Osteocyte (in vitro differentiated cells): Measurements from ENCODE around the gene PAIP2. TPM values are rescaled to one million over a fixed set of nuclear protein-coding genes. Genes with fewer than 3 reads are reported as not detected.

ENCODE experiments used
- DNase-seq: peaks from one replicate; pipeline ENCODE4 v3.0.0; 2021; ENCODE audit warnings: mixed read lengths; ENCODE audit not compliant: unreplicated experiment; ENCODE audit errors: extremely low spot score
- H3K27ac Mint-ChIP-seq: one replicate; pipeline ENCODE4 v1.8.0; 2021; ENCODE audit warnings: mild to moderate bottlenecking, mixed read lengths; ENCODE audit not compliant: unreplicated experiment
- H3K27me3 Mint-ChIP-seq: one replicate; pipeline ENCODE4 v1.8.0; 2021; ENCODE audit warnings: mixed read lengths; ENCODE audit not compliant: unreplicated experiment
- H3K36me3 Mint-ChIP-seq: one replicate; pipeline ENCODE4 v1.8.0; 2021; ENCODE audit warnings: mixed read lengths; ENCODE audit not compliant: unreplicated experiment
- H3K4me1 Mint-ChIP-seq: one replicate; pipeline ENCODE4 v1.8.0; 2021; ENCODE audit warnings: mixed read lengths; ENCODE audit not compliant: unreplicated experiment
- H3K4me3 Mint-ChIP-seq: one replicate; pipeline ENCODE4 v1.8.0; 2021; ENCODE audit warnings: mild to moderate bottlenecking, moderate library complexity, mixed read lengths; ENCODE audit not compliant: unreplicated experiment
- H3K9me3 Mint-ChIP-seq: one replicate; pipeline ENCODE4 v1.8.0; 2021; ENCODE audit warnings: mixed read lengths; ENCODE audit not compliant: unreplicated experiment
- total RNA-seq: library from RNA; stranded (reverse); gene quantifications from 2 replicates; pipeline ENCODE4 v1.2.1, GENCODE V29; 2021
- TF ChIP-seq, protein P1 (sequence below): fragments of 200-600 bp; sonication (generic); IDR thresholded peaks from 2 replicates; pipeline ENCODE4 v1.5.0; 2021; ENCODE audit warnings: antibody characterized with exemption, mild to moderate bottlenecking, moderate library complexity

Gene PAIP2
- total RNA-seq, 1 donor from 2014 or later, result 71.8 TPM

DNA sequence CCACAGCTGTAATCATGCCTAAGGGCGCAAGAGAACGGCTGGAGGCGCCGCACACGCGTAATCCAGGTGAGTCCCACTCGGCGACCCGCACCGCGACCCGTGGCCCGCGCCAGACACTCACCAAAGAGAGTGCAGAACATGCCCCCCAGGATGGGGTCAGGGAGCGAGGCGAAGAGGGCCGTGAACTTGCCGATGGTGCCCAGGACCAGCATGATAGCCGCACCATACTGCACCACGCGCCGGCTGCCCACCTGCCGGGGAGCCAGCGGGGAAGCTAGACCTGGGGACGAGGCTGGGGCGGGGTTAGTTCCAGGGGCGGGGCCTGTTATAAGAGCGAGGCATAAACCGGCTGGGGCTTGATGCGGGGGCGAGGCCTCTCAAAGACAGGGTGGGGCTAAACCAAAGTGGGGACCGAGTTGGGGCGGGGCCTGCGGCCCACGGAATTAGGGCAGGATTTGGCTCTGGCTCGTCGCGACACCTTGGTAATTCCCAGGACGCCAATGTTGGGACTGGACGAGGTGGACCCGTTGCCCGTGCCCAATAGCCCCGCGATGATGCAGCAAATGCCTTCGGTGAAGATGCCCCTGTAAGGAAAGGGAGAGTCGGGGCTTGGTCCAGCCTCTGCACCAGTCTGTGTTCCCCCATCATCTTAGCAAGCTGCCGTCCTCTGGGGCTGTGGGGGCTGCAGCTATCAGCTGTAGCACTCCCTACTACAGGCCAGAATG lies 36.6 kb downstream of the PAIP2 start:
- H3K9me3 Mint-ChIP-seq, result no peaks in the 10 kb centered on the region
- no peak for DNase-seq
- peaks cover 6% of the 10 kb centered on the region for H3K4me1 Mint-ChIP-seq
- no peak overlapping the region for H3K4me3 Mint-ChIP-seq
- H3K36me3 Mint-ChIP-seq, result peaks cover 3% of the 10 kb centered on the region
- H3K27ac Mint-ChIP-seq, result no peak overlapping the region
- TF ChIP-seq, protein P1, sequence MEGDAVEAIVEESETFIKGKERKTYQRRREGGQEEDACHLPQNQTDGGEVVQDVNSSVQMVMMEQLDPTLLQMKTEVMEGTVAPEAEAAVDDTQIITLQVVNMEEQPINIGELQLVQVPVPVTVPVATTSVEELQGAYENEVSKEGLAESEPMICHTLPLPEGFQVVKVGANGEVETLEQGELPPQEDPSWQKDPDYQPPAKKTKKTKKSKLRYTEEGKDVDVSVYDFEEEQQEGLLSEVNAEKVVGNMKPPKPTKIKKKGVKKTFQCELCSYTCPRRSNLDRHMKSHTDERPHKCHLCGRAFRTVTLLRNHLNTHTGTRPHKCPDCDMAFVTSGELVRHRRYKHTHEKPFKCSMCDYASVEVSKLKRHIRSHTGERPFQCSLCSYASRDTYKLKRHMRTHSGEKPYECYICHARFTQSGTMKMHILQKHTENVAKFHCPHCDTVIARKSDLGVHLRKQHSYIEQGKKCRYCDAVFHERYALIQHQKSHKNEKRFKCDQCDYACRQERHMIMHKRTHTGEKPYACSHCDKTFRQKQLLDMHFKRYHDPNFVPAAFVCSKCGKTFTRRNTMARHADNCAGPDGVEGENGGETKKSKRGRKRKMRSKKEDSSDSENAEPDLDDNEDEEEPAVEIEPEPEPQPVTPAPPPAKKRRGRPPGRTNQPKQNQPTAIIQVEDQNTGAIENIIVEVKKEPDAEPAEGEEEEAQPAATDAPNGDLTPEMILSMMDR, result no peak
- no peaks in the 10 kb centered on the region for H3K27me3 Mint-ChIP-seq

DNA sequence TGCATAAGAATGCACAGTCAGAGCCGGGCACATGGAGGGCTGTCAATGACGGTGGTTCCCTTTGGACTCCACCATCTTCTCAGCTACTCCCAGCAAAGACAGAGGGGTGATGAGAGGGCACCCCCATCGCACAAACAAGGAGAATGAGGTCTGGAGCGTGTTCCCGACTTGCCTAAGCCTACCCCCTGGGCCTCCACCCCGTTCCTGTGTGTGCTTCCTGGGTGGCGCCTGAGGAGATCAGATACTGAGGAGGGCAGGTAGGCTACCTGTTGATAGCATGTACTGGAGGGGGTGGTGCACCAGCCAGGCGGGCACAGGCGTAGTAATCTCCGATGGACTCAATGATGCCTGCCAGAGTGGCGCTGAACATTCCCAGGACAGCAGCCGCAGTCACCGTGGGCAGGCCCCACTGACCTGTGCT lies 37.3 kb downstream of the PAIP2 start:
- Mint-ChIP-seq H3K9me3 (no peaks in the 10 kb centered on the region), H3K27me3 (no peaks in the 10 kb centered on the region), H3K4me3 (no peak overlapping the region), H3K27ac (no peak overlapping the region), H3K36me3 (peaks cover 3% of the 10 kb centered on the region), H3K4me1 (peaks cover under 1% of the 10 kb centered on the region)
- TF ChIP-seq, protein P1, result no peak
- DNase-seq, result no peak

DNA sequence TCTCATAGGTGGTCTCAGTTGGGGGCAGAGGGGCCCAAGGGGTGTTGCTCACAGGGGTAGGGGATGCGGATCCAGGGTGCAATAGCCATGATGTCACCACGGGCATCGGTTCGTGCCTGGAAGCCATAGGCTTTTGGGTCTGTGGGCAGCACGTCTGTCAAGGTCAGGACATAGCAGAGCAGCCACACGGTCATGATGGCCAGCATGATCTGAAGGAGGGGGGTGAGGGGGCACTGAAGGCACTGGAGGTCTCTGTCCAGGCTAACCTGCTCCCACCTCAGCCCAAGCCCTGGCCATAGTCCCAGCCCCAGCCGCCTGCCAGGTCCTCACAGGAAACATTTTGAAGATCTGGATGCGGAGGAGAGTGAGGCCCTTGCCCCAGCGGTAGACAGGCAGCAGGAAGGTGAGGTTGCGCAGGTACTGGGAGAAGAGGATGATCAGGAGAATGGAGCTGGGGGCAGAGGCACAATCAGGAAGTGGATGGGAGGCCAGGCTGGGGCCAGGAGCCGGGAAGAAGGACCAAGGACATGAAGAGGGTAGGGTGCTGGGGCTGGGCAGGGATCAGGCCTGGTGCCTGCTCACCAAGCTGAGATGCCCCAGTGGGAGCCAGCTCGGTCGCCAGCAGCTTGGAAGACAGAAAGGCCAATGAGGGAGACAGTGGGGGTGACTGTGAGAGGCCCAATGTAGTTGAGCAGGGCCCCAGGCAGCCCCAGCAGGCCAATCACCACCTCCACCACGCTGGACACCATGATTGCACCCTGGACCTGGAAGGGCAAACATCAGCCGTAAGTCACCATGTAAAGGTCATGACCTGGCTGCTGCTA lies 38.2 kb downstream of the PAIP2 start:
- Mint-ChIP-seq H3K4me3 (no peak overlapping the region), H3K27me3 (no peaks in the 10 kb centered on the region), H3K36me3 (peaks cover under 1% of the 10 kb centered on the region), H3K27ac (no peak overlapping the region), H3K9me3 (no peaks in the 10 kb centered on the region), H3K4me1 (peaks cover 2% of the 10 kb centered on the region)
- no peak for DNase-seq
- TF ChIP-seq, protein P1, result no peak

DNA sequence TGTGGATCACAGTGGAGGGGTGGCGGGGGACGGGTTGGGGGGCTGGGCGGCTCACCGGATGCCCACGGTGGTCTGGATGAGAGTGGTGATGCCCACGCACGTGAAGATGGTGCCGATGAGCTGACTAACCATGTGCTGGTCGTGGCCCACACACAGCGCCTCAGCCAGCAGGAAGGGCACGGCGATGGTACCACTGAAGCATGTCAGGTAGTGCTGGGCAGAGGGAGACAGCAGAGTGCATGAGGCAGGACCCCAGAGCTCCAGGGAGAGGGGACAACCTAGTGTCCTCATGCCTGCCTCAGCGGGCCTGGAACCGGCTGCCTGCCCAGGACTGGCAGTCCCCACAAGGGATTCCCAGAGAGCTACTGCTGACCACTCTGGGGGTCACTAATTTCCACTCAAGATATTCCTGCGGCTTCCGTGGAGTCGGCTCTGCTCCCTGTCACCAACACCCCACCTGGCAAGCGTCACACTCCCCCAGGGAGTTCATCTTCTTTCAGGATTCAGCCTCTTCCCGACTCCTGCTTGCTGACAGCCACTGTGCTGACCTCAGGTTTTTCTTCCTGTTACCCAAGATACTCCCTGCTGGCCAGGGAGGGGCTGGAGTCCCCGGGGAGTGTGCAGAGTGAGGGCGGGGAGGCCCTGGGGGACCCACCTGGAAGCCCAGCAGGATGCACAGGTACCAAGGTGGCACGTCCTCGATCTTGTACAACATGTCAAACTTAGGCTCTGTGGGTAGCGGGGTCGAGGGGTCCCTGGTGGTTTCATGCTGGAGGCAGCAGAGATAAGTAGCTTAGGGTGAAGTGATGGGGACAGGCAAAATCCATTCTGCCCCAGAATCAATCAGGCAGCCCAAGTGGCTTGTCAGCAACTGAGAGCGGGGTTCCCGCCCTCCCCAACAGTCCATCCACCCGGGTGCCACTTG lies 40.4 kb downstream of the PAIP2 start:
- peaks cover 8% of the 10 kb centered on the region for H3K4me1 Mint-ChIP-seq

More for the DNA sequence above, 40.4 kb downstream of the PAIP2 start:
- no peaks in the 10 kb centered on the region for H3K9me3 Mint-ChIP-seq
- H3K36me3 Mint-ChIP-seq, result no peaks in the 10 kb centered on the region
- H3K4me3 Mint-ChIP-seq, result no peak overlapping the region
- no peak overlapping the region for H3K27ac Mint-ChIP-seq
- no peak for DNase-seq
- H3K27me3 Mint-ChIP-seq, result no peaks in the 10 kb centered on the region
- TF ChIP-seq, protein P1, result no peak
